ENCODE measurements around the gene PDE2A.

Gene PDE2A

GRCh38 chr11:72534371-72535193 is 139.6 kb downstream of the PDE2A start:
- no peak for DNase-seq

- DNase-seq = no peak
Observed at GRCh38 chr11:72529068-72529467, 145.2 kb downstream of the PDE2A start.

- DNase-seq = no peak
Observed at GRCh38 chr11:72528121-72528520, 146.1 kb downstream of the PDE2A start.

All from SHP77 treated with DMSO at 0.1 percent for 48 hours (cell line).